GM21619 (cell line): ENCODE data around the gene IL37.
"Not testable (repeated sequence)": the region's sequence is repeated elsewhere in the genome, so short reads cannot be mapped to it uniquely, and the experiment has no call there.

Source experiments
- ATAC-seq: cut with Tn5 transposase; IDR thresholded peaks from one replicate; pipeline ENCODE4 v1.9.1; 2021; ENCODE audit not compliant: unreplicated experiment

The IL37 gene

GRCh38 chr2:112889976-112890375 is 21.0 kb upstream of the IL37 start:
- ATAC-seq = no peak

GRCh38 chr2:112891385-112891831 is 19.6 kb upstream of the IL37 start:
- no peak for ATAC-seq

GRCh38 chr2:112893752-112894151 is 17.2 kb upstream of the IL37 start:
- ATAC-seq = no peak

- ATAC-seq = no peak
Observed at GRCh38 chr2:112896909-112897623, 13.9 kb upstream of the IL37 start.

GRCh38 chr2:112897624-112897978 is 13.4 kb upstream of the IL37 start:
- ATAC-seq = no peak

- not testable (repeated sequence) for ATAC-seq
Observed at GRCh38 chr2:112901431-112902065, 9.4 kb upstream of the IL37 start.

GRCh38 chr2:112902816-112903215 is 8.1 kb upstream of the IL37 start:
- ATAC-seq = no peak

- ATAC-seq = no peak
Observed at GRCh38 chr2:112904883-112905282, 6.1 kb upstream of the IL37 start.

- ATAC-seq = no peak
Observed at GRCh38 chr2:112906276-112906675, 4.7 kb upstream of the IL37 start.

GRCh38 chr2:112907001-112907949 is 3.7 kb upstream of the IL37 start:
- ATAC-seq = no peak

GRCh38 chr2:112908559-112908958 is 2.4 kb upstream of the IL37 start:
- not testable (repeated sequence) for ATAC-seq

GRCh38 chr2:112910219-112910618 is 746 bp upstream of the IL37 start:
- ATAC-seq = no peak

- no peak for ATAC-seq
Observed at GRCh38 chr2:112912403-112912802, 1.4 kb downstream of the IL37 start.

- ATAC-seq = no peak
Observed at GRCh38 chr2:112915300-112916144, 4.6 kb downstream of the IL37 start.

- no peak for ATAC-seq
Observed at GRCh38 chr2:112916145-112916571, 5.2 kb downstream of the IL37 start.

GRCh38 chr2:112916625-112917247 is 5.8 kb downstream of the IL37 start:
- ATAC-seq = no peak

- ATAC-seq = no peak
Observed at GRCh38 chr2:112917856-112918255, 6.9 kb downstream of the IL37 start.

- ATAC-seq = no peak
Observed at GRCh38 chr2:112918256-112918655, 7.3 kb downstream of the IL37 start.

- ATAC-seq = no peak
Observed at GRCh38 chr2:112919086-112919485, 8.1 kb downstream of the IL37 start.

- ATAC-seq = no peak
Observed at GRCh38 chr2:112920923-112921532, 10.1 kb downstream of the IL37 start.
